GM19468 (cell line): ENCODE data around the gene KCNG2.
"Not testable (repeated sequence)": the region's sequence is repeated elsewhere in the genome, so short reads cannot be mapped to it uniquely, and the experiment has no call there.

Source experiments
- ATAC-seq: cut with Tn5 transposase; IDR thresholded peaks from one replicate; pipeline ENCODE4 v1.9.1; 2021; ENCODE audit warnings: mild to moderate bottlenecking, moderate library complexity, moderate number of reproducible peaks; ENCODE audit not compliant: unreplicated experiment; ENCODE audit errors: extremely low read depth

Gene KCNG2

DNA sequence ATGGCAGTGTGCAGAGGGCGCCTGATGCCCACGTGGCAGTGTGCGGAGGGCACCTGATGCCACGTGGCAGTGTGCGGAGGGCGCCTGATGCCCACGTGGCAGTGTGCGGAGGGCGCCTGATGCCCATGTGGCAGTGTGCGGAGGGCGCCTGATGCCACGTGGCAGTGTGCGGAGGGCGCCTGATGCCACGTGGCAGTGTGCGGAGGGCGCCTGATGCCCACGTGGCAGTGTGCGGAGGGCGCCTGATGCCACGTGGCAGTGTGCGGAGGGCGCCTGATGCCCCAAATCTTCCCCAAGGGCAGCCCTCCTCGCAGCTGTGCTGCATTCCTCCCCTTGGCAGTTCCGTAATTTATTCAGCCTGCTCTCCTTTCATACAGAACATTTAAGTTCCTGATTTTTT is 80.5 kb downstream of the KCNG2 start:
- not testable (repeated sequence) for ATAC-seq

DNA sequence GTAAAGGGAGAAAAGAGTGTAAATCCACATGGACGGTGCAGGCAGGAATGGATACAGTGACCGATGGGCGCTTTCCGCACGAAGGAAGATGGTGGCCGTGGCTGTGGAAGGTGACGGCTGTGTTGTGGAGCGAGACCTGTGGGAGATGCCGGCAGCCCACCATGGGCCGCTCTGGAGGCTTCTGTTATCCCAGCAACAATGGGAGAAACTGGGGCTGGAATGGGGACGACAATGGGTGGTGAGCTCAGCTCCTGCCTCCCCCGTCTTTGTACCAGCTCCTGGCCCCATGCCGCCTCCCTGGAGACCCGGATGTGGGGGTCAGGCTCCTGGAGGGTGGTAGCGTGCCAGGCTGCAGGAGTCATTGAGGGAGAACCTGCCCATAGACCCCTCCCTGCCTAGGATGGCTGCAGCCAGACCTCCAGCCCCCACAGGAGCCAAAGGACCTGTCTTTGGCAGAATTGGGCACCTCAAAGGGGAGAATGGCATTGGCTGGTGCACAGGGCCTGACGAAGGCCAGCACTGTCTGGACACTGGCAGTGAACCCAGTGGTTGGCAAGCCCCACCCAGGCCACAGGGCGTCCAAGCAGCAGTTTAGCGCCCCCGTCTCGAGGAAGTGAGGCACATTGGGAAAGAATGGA is 81.1 kb downstream of the KCNG2 start:
- ATAC-seq, result no peak

DNA sequence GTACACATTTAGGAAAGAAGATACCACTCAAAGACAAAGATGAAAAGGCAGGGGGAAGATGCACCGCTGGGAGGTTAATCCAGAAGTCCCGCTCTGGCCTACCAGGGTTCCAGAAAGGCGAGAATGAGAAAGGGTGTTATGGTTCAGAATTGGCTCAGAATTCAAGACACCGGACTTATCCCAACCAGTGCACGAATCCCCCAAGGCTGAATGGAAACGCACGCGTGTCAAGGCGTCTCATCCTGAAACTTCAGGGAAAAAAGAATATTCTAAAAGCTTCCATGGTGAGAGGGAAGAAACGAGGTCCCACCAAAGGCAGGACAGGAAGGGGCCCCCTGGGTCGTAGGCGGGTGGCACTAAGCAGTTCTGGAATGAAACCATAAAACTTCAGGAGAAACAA is 81.8 kb downstream of the KCNG2 start:
- no peak for ATAC-seq

DNA sequence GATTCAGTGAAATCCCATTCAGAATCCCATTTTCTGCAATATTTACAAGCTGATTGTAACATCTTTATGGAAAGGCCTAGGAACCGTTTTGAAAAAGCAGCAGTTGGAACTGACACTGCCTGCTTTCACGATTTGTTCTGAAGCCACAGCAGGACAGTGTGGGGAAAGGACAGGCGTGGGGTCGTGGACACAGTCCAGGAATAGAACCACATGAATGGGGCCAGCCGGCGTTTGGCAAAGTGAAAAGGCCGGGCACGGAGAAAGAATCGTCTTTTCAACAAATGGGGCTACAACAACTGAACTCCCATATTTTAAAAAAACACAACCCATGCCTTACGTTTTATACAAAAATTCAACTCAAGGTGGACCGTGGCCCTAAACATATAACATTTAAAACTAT is 84.0 kb downstream of the KCNG2 start:
- ATAC-seq, result no peak

DNA sequence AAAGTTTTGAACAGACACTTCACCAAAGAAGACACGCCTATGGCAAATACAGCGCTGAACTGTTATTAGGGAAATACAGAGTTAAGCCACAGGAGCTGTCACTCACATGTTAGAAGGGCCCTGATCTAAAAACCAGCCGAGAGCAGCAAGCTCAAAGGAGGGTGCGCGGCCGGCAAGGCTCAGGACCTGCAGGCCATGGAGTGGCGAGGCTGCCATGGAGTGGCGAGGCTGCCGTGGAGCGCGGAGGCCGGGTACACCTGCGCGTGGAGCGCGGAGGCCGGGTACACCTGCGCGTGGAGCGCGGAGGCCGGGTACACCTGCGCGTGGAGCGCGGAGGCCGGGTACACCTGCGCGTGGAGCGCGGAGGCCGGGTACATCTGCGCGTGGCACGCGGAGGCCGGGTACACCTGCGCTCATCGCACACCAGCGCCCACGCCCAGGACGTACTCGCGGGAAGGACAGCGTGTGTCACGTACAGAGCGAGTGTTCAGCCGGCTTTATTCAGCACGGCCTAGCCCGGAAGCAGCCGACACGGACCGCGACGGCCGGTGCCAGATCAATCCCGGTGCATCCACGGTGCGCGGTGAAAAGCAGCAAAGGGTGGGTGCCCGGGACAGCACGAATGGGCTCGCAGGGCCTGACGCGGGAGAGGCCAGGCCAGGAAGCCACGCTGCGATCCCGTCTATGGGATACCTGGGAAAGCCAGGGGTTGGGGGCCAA is 84.9 kb downstream of the KCNG2 start:
- ATAC-seq, result no peak

DNA sequence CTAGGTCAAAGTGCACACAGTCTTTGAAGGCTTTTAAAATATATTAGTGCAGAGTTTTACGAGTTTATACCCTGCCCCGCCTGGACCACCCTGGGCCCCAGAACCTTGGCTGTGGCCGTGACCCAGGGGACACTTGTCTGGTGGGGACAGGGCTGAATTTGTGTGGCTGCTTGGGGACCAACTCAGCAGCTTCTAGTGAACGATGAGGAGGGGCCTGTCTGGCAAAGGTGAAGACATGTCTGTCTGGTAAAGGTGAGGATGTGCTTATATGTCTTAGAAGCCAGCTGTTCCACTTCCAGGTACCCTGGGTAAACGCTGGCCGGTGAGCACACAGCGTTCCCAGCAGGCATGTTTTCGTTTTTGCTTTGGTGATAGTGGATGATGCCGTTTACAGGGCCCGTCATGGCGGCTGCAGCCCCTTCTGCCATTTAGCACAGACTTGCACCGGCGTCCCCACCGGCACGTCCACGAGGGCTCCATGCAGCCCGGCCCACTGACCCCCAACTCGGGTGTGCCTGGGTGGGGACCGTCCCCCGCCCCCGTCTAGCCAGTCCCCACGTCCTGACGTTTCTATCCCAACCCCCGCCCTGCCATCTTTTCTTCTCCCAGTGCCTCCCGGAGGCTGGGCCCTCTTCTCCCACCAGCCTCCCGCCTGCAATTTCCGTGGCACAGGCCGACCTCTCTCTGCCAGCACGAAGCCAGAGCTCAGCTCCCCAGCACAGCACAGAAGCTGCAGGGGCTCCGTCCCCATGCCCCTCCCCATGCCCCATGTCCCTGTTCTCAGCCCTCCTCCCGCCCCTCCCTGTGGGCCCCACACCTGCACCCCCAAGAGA is 85.9 kb downstream of the KCNG2 start:
- no peak for ATAC-seq

DNA sequence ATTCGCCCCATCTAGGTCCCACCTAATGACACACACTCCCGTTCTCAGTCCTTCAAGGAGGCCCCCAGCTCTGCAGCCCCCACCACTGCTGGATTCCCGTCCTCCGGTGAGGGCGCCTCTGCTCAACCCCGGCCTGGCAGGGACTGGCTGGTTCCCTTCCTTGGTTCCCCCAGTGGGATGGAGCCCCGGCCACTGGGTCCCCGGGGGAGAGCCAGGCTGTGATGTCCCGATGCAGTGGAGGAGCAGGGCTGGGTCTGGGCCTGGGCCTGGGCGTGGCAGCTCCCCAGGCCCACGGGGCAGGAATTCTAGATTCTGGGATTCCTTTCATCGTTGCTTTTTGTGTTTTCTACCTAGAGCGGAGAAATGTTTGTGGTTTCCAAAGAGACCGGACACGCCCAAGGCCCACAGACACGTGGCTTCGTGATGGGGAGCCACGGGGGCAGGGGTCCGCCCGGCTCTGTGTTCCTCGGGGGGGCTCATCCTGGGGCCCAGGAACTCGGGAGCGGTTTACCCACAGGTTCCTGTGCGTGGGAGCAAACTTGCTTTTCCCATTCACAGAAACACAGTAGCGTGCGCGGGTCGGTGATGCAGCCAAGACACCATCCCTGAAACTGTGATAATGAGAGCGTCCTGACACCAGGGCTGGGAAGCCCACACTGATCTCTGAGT is 86.7 kb downstream of the KCNG2 start:
- no peak for ATAC-seq

DNA sequence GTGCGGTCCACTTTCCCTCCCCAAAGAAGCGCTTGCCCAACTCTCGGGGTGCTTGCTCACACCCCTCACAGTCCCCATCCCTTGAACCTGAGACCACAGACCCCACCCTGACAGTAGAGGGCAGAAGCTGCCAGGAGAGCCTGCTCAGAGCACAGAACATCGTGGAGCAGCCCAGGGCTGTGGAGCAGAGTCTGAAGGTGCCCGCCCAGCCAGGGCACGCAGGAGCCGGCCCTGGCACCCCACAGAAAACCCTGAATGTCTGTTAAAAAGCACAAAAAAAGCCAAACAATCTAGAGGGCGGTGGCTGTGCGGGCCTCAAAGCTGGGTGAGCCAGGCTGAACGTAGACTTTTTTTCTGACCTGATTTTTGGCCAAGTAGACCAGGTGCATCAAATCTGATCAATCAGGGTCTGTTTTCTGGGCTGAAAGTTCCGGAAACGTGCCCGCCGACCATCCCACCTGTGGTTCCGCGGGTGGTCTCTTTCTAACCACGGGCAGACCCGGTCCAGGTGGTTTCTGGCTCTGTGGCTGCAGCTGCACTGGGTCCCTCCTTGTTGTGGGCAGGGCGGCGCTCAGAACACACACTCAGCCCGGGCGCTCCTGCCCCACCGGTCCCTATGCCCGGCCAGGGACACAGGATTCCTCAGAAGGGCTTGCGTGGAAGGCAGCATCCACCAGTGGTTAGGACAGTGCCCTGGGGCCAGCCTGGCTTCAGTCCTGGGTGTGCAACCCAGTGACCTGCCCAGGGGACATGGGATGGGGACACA is 87.4 kb downstream of the KCNG2 start:
- no peak for ATAC-seq

DNA sequence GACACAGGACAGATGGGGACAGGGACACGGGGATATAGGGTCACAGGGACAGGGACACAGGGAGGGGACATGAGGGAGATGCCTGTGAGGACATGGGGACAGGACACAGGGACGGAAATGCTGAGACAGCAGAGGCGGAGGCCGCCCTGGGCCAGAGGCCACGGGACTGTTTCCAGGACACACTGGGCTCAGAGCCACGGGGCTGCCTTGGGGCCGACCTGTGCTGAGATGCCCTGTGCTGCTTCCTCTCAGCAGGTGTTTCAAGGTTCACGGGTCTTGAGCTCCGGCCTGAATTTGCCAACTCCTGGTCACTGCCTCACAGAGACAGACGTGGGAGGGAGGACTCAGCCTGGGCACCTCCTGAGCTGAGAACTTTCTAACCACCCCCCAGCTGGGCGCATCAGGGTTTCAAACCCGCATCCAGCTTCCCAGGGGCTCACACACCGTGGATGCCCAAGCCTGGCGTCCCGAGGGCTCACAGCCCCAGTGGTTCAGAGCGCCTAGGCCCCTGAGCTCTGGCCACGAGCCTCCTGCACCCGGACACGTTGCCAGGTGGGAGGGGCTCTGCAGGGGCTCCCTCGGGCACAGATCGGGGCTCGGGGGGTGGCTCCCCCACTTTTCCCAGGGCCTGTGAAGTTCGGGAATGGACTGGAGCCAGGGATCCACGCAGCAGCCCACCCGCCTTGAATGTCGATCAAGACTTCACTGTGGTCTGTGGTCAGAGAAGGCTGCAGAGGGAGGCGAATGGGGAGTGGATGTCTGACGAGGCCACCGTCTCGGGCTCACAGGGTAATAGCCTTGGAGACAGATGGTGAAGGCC is 89.7 kb downstream of the KCNG2 start:
- ATAC-seq, result no peak

DNA sequence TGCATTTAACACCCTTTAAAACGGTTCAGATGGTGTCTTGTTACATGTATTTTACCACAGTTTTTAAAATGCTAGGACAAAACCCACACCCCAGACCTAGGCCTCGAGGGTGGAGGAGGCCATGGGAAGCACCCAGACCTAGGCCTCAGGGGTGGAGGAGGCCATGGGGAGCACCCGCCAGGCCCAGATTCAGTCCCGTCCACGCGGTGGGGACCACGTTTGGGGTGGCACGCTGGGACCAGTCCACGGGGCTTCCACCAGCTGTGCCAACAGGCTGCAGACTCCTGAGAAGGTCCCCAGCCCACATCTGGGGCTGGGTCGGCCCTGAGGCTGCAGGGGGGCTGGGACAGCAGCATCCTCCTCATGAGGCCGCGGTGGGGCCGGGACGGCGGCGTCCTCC is 90.3 kb downstream of the KCNG2 start:
- ATAC-seq, result no peak

DNA sequence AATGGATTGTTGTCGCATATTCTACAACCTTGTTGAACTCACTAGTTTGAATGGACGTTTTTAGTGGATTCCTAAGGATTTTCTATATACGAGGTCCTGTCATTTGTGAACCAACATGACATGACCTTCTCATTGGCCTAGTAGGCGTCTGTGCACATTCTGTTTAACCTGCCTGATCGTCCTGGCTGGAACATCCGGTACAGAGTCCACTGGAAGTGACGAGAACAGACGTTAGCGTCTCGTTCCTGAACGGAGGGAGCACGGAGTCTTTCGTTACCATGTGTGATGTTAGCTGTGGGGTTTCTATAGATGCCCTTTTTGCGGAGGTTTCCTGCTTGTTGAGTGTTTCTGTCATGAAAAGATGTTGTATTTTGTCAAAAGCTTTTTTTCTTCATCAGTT is 91.8 kb downstream of the KCNG2 start:
- ATAC-seq, result no peak

DNA sequence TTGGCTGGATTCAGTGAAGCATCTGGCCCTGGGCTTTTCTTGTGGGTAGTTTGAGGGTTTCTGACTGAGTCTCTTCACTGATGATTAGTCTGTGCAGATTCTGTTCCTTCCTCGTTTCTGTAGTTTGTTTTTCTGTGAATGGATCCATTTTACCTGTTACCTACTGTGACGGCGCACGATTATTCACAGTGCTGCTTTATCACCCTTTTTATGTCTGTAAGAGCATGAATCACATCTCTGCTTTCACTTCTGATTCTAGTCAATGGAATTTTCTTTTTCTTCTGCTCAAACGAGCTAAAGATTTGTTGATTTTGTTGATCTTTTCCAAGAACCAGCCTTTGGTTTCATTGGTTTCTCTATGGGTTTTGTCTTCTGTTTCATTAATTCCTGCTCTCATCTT is 92.9 kb downstream of the KCNG2 start:
- no peak for ATAC-seq

DNA sequence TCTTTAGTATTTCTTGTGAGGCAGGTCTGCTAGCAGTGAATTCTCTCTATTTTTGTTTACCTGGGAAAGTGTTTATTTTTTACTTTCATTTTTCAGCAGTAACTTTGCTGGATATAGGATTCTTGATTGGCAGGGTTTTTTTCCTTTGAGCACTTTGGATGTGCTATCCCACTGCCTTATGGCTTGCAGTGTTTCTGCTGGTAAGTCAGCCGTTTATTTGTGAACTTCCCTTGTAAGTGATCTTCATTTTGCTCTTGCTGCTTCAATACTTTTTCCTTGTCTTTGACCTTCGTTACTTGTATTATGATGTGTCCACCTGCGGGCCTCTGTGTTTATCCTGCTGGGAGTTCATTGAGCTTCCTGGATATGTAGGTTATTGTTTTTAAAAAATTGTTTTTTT is 99.0 kb downstream of the KCNG2 start:
- ATAC-seq, result no peak

DNA sequence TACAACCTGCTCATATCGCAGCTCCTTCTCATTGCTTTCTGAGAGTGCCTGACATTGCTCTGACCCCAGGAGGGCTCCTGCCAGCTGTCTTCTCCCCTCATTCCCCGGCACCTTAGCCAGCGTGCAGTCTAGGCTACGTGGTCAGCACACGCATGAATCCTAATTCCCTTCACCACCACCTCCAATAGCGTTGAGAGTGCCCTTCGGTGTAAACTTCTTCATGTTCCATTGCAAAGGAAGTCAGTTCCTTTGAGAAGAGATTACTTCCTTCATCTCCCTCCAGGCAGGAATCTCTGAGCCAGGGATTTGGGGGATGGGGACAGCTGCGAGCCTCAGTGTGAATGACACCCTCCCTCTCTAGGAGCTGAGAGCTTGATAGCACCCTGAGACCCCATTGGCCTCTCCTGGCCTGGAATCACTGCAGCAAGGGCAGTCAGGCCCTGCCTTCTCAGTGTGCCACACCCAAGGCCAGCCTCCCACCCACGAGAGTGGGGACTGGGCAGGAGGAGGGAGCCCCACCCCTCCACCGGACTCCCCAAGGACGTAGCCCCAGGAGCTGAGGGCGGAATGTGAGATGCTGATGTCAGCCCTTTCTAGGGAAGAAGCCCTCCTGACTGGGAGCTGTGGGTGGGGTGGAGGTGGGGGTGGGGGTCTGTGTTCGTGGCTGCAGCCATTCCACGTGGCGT is 100.3 kb downstream of the KCNG2 start:
- ATAC-seq, result no peak

DNA sequence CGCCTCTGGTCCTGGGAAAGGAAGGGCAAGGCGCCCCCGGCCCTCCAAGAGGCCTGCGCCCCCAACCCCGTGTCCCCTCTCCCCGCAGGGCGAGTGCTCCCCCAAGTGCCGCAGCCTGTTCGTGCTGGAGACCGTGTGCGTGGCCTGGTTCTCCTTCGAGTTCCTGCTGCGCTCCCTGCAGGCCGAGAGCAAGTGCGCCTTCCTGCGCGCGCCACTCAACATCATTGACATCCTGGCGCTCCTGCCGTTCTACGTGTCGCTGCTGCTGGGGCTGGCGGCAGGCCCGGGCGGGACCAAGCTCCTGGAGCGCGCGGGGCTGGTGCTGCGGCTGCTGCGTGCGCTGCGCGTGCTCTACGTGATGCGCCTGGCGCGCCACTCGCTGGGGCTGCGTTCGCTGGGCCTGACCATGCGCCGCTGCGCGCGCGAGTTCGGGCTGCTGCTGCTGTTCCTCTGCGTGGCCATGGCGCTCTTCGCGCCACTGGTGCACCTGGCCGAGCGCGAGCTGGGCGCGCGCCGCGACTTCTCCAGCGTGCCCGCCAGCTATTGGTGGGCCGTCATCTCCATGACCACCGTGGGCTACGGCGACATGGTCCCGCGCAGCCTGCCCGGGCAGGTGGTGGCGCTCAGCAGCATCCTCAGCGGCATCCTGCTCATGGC is 101.3 kb downstream of the KCNG2 start:
- ATAC-seq, result no peak

DNA sequence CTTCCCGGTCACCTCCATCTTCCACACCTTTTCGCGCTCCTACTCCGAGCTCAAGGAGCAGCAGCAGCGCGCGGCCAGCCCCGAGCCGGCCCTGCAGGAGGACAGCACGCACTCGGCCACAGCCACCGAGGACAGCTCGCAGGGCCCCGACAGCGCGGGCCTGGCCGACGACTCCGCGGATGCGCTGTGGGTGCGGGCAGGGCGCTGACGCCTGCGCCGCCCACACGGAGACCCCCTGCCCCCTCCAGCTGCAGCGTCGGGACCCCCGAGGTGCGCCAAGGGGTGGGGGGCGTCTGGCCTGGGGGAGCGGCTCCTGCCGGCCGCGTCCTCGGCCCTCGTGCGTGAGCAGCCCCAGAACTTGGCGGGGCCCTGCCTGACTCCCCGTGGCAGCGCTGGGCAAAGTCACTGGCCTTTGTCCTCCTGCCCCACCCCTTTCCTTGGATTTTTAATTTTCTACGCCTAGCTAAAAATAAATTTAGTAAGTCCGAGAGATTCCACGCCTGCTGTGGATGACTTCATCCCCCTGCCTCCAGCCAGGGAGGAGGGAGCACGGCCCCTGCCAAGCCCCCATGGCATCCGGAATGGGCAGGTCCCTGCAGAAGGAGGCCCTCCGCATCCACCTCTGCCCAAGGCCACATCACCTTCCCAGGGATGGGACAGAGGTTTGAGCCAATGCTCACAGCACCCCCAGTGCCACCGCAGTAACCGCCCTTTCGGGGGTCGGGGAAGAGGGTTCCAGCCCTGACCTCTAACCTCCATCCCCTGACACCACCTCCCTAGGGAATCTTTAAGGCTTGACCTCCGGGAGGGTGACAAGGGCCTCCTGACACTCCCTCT is 102.1 kb downstream of the KCNG2 start:
- no peak for ATAC-seq
